Thoracic aorta (tissue), 2 donors: ENCODE results near the gene MRPS14. TPM values are rescaled to one million over a fixed set of nuclear protein-coding genes. Genes with fewer than 3 reads are reported as not detected.
"Not testable (repeated sequence)": the region's sequence is repeated elsewhere in the genome, so short reads cannot be mapped to it uniquely, and the experiment has no call there.

Experiments used
- ATAC-seq: fragments of 150-250 bp; one replicate; pipeline ENCODE4 v1.8.0; 2017; ENCODE audit warnings: low read depth; ENCODE audit not compliant: insufficient number of reproducible peaks, low FRiP score
- DNase-seq: peaks from one replicate; pipeline ENCODE4 v3.0.0-alpha.2; 2020; ENCODE audit warnings: low spot score
- H3K27ac ChIP-seq, 2 donors: fragments of 200-600 bp; sonication (generic); 1 replicate in 1 of 2; 2 replicates in 1 of 2; pipeline ENCODE4 v1.5.1; 2016; ENCODE audit warnings: mild to moderate bottlenecking in 2 of 2, moderate library complexity in 2 of 2
- H3K27me3 ChIP-seq: fragments of 200-600 bp; sonication (generic); replicated peaks from 2 replicates; pipeline ENCODE4 v1.6.0; 2016; ENCODE audit warnings: mild to moderate bottlenecking; ENCODE audit not compliant: insufficient read depth
- H3K36me3 ChIP-seq: fragments of 200-600 bp; sonication (generic); one replicate; pipeline ENCODE4 v1.5.1; 2016
- H3K4me1 ChIP-seq, 2 donors: fragments of 200-600 bp; sonication (generic); 1 replicate in 1 of 2; 2 replicates in 1 of 2; pipeline versions ENCODE4 v1.5.1 to v1.6.0; 2016; ENCODE audit warnings: low read depth in 2 of 2, mild to moderate bottlenecking in 1 of 2; ENCODE audit not compliant: control insufficient read depth in 1 of 2
- H3K4me3 ChIP-seq: fragments of 200-600 bp; sonication (generic); 2 replicates; pipeline ENCODE4 v1.5.1; 2016; ENCODE audit warnings: mild to moderate bottlenecking
- H3K9me3 ChIP-seq: fragments of 200-600 bp; sonication (generic); 2 replicates; pipeline ENCODE4 v1.5.1; 2016
- total RNA-seq, 2 donors: library from RNA; depleted of rRNA; stranded (reverse); fragments of >200 nt; gene quantifications; one replicate each; pipeline versions ENCODE4 v1.1.0 to v1.2.3, GENCODE V29; 2016
- TF ChIP-seq, protein P1 (sequence below): fragments of 200-600 bp; sonication (generic); IDR thresholded peaks from one replicate; pipeline ENCODE4 v1.5.1; 2019; ENCODE audit warnings: antibody characterized with exemption

MRPS14 gene
- total RNA-seq, 2 donors from 2014 or later, result 13.5 to 24.2 TPM

- H3K4me1 ChIP-seq, result peaks cover 5 to 13% of the 10 kb centered on the region in 2 donors
- ATAC-seq (no peak), DNase-seq (no peak)
- no peaks in the 10 kb centered on the region for H3K27me3 ChIP-seq
- TF ChIP-seq, protein P1, sequence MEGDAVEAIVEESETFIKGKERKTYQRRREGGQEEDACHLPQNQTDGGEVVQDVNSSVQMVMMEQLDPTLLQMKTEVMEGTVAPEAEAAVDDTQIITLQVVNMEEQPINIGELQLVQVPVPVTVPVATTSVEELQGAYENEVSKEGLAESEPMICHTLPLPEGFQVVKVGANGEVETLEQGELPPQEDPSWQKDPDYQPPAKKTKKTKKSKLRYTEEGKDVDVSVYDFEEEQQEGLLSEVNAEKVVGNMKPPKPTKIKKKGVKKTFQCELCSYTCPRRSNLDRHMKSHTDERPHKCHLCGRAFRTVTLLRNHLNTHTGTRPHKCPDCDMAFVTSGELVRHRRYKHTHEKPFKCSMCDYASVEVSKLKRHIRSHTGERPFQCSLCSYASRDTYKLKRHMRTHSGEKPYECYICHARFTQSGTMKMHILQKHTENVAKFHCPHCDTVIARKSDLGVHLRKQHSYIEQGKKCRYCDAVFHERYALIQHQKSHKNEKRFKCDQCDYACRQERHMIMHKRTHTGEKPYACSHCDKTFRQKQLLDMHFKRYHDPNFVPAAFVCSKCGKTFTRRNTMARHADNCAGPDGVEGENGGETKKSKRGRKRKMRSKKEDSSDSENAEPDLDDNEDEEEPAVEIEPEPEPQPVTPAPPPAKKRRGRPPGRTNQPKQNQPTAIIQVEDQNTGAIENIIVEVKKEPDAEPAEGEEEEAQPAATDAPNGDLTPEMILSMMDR, result no peak
- H3K9me3 ChIP-seq, result no peaks in the 10 kb centered on the region
- no peaks in the 10 kb centered on the region for H3K36me3 ChIP-seq
- no peak overlapping the region for H3K4me3 ChIP-seq
- no peak overlapping the region for H3K27ac ChIP-seq
These were observed 1.5 kb upstream of the MRPS14 start for GRCh38 chr1:175024773-175025172.

- Histone ChIP-seq H3K27ac (peak overlapping the region; percentile 82 to 89), H3K4me1 (peaks cover 5 to 13% of the 10 kb centered on the region in 2 donors), H3K4me3 (peak overlapping the region; percentile 98)
- not testable (repeated sequence) for H3K9me3 ChIP-seq, H3K27me3 ChIP-seq, ATAC-seq, H3K36me3 ChIP-seq, DNase-seq
These were observed 657 bp upstream of the MRPS14 start for GRCh38 chr1:175023922-175024242.

DNA sequence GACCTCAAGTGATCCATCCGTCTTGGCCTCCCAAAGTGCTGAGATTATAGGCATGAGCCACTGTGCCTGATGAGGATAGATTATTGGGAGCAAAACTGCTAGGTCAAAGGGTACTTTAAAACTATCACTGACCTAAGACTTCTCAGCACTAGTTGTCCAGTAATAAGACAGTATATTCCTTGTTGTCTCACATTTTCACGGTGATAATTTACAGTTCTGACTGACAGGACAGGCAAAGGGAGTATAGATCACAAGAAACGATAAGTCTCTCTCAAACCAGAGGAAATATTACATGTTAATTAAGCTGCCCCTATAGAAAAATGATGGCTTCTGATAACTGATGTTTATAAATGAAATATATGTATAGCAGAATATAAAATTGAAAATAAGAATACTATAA lies 3.7 kb downstream of the MRPS14 start:
- ATAC-seq (no peak), DNase-seq (no peak)
- TF ChIP-seq, protein P1, result no peak
- Histone ChIP-seq H3K4me1 (peaks cover 5 to 13% of the 10 kb centered on the region in 2 donors), H3K36me3 (peaks cover 28% of the 10 kb centered on the region), H3K27me3 (no peaks in the 10 kb centered on the region), H3K27ac (no peak overlapping the region), H3K4me3 (no peak overlapping the region), H3K9me3 (no peaks in the 10 kb centered on the region)

- Histone ChIP-seq H3K27me3 (no peaks in the 10 kb centered on the region), H3K27ac (no peak overlapping the region), H3K4me3 (no peak overlapping the region), H3K36me3 (peaks cover 55% of the 10 kb centered on the region), H3K4me1 (no peaks in the 10 kb centered on the region), H3K9me3 (no peaks in the 10 kb centered on the region)
- TF ChIP-seq, protein P1, result no peak
- ATAC-seq (no peak), DNase-seq (no peak)
These were observed 8.0 kb downstream of the MRPS14 start for GRCh38 chr1:175015243-175015642.

- H3K4me1 ChIP-seq, result peaks cover 0 to 2% of the 10 kb centered on the region in 2 donors
- H3K27ac ChIP-seq, result no peak overlapping the region
- TF ChIP-seq, protein P1, result no peak
- ATAC-seq (no peak), DNase-seq (no peak)
- H3K36me3 ChIP-seq, result peaks cover 55% of the 10 kb centered on the region
- H3K9me3 ChIP-seq, result no peaks in the 10 kb centered on the region
- no peak overlapping the region for H3K4me3 ChIP-seq
- H3K27me3 ChIP-seq, result no peaks in the 10 kb centered on the region
These were observed 9.8 kb downstream of the MRPS14 start for GRCh38 chr1:175013445-175013844.

DNA sequence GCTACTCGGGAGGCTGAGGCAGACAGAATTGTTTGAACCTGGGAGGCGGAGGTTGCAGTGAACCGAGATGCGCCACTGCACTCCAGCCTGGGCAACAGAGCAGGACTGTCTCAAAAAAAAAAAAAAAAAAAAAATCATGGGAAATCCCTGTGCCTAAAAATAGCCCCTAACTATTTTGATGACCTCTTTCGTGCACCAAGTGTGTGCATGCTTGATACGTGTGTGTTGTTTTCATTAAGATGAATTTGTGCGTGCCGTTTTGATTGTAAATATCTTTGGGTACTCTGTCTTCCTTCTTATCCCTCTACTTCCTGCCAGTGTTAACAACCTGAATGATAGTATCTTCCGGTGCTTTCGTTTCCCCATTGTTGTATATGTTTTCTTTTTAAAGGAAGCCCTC lies 13.7 kb downstream of the MRPS14 start:
- ATAC-seq (no peak), DNase-seq (no peak)
- Histone ChIP-seq H3K9me3 (no peaks in the 10 kb centered on the region), H3K36me3 (peaks cover 30% of the 10 kb centered on the region), H3K27me3 (no peaks in the 10 kb centered on the region), H3K4me3 (no peak overlapping the region), H3K4me1 (peaks cover 0 to 2% of the 10 kb centered on the region in 2 donors), H3K27ac (no peak overlapping the region)
- TF ChIP-seq, protein P1, result no peak
